Measurements from ENCODE around the gene ALOX12. TPM values are rescaled to one million over a fixed set of nuclear protein-coding genes. Genes with fewer than 3 reads are reported as not detected.
"Not testable (repeated sequence)": the region's sequence is repeated elsewhere in the genome, so short reads cannot be mapped to it uniquely, and the experiment has no call there.

ALOX12 gene
- total and polyA plus RNA-seq, 2 experiments from 2014 or later: 0.31 TPM; not detected in 1

DNA sequence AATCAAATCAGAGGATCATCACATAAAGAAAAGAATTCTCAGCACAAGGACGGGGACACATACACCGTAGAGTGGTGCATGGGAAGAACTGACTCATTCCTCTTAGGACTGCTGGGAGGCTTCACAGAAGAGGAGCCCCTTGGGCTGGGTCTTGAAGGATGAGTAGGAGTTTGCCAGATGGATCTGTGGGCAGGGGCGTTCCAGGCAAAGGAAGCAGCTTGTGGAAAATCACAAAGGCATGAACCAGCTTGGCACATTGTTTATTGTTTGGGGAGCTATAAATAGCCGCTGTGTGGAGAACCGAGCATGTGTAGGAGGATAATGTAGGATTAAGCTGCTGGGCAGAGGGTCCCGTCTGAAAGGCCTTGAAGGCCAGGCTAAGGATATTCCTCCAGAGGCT, 53.1 kb downstream of the ALOX12 start:
- no peak overlapping the region for H2AFZ ChIP-seq
- no peak overlapping the region for H3K27ac ChIP-seq
- H3K4me3 ChIP-seq: no peak overlapping the region
- no peak overlapping the region for H3K9ac ChIP-seq
- H3F3A ChIP-seq (ENCODE audit: insufficient read depth): peaks cover 7% of the 10 kb centered on the region; the same call in 1 of the 2 replicates
- H3K36me3 ChIP-seq (ENCODE audit: low read depth): no peaks in the 10 kb centered on the region
- H3K79me2 ChIP-seq (ENCODE audit: insufficient read depth): no peaks in the 10 kb centered on the region
- no peaks in the 10 kb centered on the region; the same call in 1 of the 2 replicates for H3K4me1 ChIP-seq (ENCODE audit: insufficient read depth)
- H3K4me2 ChIP-seq (ENCODE audit: unreplicated experiment): no peak overlapping the region
- peaks cover 3% of the 10 kb centered on the region for H3K27me3 ChIP-seq (replicated peaks; ENCODE audit: insufficient read depth)
- DNase-seq: no peak
- H3K9me2 ChIP-seq (ENCODE audit: insufficient read depth): no peaks in the 10 kb centered on the region
- H3K9me3 ChIP-seq (ENCODE audit: low read depth): no peaks in the 10 kb centered on the region
- TF ChIP-seq EZH2phosphoT487 (IDR thresholded peaks at IDR 0.05; ENCODE audit: insufficient read depth, low read depth) (no peak), EZH2 (IDR thresholded peaks at IDR 0.05; ENCODE audit: insufficient read depth, poor library complexity, severe bottlenecking) (no peak)
- in situ Hi-C loops (cut with MboI): no loop called here
- H4K20me1 ChIP-seq (ENCODE audit: insufficient read depth): no peaks in the 10 kb centered on the region
- 43 to 52% methylated on average over 6 of the region's 6 CpGs for WGBS, 2 experiments (ENCODE audit: low coverage in 1 of 2, low lambda C conversion rate in 2 of 2, missing lambda C conversion rate in 2 of 2)

DNA sequence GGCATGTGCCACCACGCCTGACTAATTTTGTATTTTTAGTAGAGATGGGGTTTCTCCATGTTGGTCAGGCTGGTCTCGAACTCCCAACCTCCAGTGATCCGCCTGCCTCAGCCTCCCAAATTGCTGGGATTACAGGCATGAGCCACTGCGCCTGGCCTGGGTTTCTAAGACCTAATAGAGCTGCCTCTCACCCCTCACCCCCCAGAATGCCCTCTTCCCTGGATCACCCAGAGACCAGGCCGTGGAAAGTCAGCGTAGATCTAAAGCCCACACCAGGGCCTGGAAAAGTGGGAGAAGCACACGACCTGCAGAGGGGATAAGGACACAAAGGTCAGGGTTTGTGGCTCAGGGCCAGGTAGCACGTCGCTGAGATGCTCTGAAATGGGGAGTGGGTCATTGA, 54.7 kb downstream of the ALOX12 start:
- H3K4me3 ChIP-seq; H4K20me1 ChIP-seq (ENCODE audit: insufficient read depth); H3K36me3 ChIP-seq (ENCODE audit: low read depth); H3K4me1 ChIP-seq (ENCODE audit: insufficient read depth); H3F3A ChIP-seq (ENCODE audit: insufficient read depth); H3K79me2 ChIP-seq (ENCODE audit: insufficient read depth); H3K27me3 ChIP-seq (replicated peaks; ENCODE audit: insufficient read depth); H3K9me2 ChIP-seq (ENCODE audit: insufficient read depth); H3K9me3 ChIP-seq (ENCODE audit: low read depth); H3K9ac ChIP-seq; H2AFZ ChIP-seq; H3K27ac ChIP-seq; H3K4me2 ChIP-seq (ENCODE audit: unreplicated experiment); DNase-seq: not testable (repeated sequence)
- in situ Hi-C loops (cut with MboI): loop anchor here (5.0 kb wide), 1 partner anchor 87 kb away; no protein-coding TSS in a partner anchor
- 60 to 64% methylated on average over 9 of the region's 9 CpGs for WGBS, 2 experiments (ENCODE audit: low coverage in 1 of 2, low lambda C conversion rate in 2 of 2, missing lambda C conversion rate in 2 of 2)

DNA sequence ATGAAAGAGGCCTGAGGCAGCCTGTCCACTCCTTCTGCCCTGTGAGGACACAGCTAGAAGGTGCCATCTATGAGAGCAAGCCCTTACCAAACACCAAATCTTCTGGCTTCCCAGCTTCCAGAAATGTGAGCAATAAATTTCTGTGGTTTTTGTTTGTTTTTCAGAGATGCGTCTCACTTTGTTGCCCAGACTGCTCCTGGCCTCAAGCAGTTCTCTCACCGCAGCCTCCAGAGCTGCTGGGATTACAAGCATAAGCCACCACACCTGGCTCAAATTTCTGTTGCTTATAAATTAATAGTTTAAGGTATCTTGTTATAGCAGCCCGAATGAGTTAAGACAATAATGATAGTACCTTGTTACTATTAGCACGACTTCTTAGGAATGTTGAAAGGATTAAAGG, 60.5 kb downstream of the ALOX12 start:
- Histone ChIP-seq H2AFZ (no peak overlapping the region), H3K4me3 (no peak overlapping the region)
- 63 to 77% methylated on average over 4 of the region's 4 CpGs for WGBS, 2 experiments (ENCODE audit: low coverage in 1 of 2, low lambda C conversion rate in 2 of 2, missing lambda C conversion rate in 2 of 2)

DNA sequence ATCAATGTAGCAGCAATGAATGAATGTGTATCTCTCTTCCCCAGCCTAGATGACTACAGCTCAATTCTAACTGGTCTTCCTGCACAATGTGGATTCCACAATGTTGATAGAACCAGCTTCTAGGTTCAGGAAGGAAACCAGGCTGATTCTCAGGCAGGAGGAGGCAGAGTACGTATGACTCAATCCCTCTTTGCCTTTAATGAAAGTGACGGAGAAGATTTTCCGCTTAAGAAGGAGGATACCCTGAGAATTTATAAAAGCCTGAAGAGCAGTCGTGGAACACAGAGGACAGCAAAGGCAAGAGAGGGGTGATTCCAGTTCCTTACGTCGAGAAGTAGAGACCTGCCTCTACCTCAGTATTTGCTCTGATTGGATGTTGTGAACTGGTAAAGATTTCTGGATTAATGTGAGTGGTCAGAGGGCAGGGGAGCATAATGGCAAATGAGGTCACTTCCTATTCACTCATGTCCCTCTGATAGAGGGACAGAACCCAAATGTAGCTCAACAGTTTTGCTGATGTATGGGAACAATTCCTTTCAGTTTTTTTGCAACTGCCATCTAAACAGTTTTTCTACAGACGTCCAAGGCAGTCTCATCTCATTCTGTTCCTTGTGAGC, 63.1 kb downstream of the ALOX12 start:
- no peaks in the 10 kb centered on the region for H4K20me1 ChIP-seq (ENCODE audit: insufficient read depth)

More for the DNA sequence above, 60.5 kb downstream of the ALOX12 start:
- Histone ChIP-seq H3K4me2 (ENCODE audit: unreplicated experiment) (no peak overlapping the region), H3K9ac (no peak overlapping the region), H3K27me3 (replicated peaks; ENCODE audit: insufficient read depth) (no peaks in the 10 kb centered on the region), H3K4me1 (ENCODE audit: insufficient read depth) (peaks cover 6% of the 10 kb centered on the region), H4K20me1 (ENCODE audit: insufficient read depth) (no peaks in the 10 kb centered on the region), H3K9me3 (ENCODE audit: low read depth) (no peaks in the 10 kb centered on the region), H3F3A (ENCODE audit: insufficient read depth) (no peaks in the 10 kb centered on the region; the same call in 1 of the 2 replicates), H3K36me3 (ENCODE audit: low read depth) (no peaks in the 10 kb centered on the region), H3K9me2 (ENCODE audit: insufficient read depth) (no peaks in the 10 kb centered on the region), H3K27ac (no peak overlapping the region), H3K79me2 (ENCODE audit: insufficient read depth) (no peaks in the 10 kb centered on the region)
- TF ChIP-seq EZH2 (IDR thresholded peaks at IDR 0.05; ENCODE audit: insufficient read depth, poor library complexity, severe bottlenecking) (no peak), EZH2phosphoT487 (IDR thresholded peaks at IDR 0.05; ENCODE audit: insufficient read depth, low read depth) (no peak)
- peak; percentile 45 for DNase-seq
- in situ Hi-C loops (cut with MboI): no loop called here

More for the DNA sequence above, 63.1 kb downstream of the ALOX12 start:
- H3K4me1 ChIP-seq (ENCODE audit: insufficient read depth): peaks cover 6% of the 10 kb centered on the region
- no peaks in the 10 kb centered on the region; the same call in 1 of the 2 replicates for H3F3A ChIP-seq (ENCODE audit: insufficient read depth)
- TF ChIP-seq EZH2phosphoT487 (IDR thresholded peaks at IDR 0.05; ENCODE audit: insufficient read depth, low read depth) (no peak), EZH2 (IDR thresholded peaks at IDR 0.05; ENCODE audit: insufficient read depth, poor library complexity, severe bottlenecking) (no peak)
- no peak overlapping the region for H3K27ac ChIP-seq
- DNase-seq: peak; percentile 34
- in situ Hi-C loops (cut with MboI): no loop called here
- no peak overlapping the region for H3K9ac ChIP-seq
- H3K4me2 ChIP-seq (ENCODE audit: unreplicated experiment): no peak overlapping the region
- H2AFZ ChIP-seq: no peak overlapping the region
- 0 out of 2 replicates have a peak, but pooled peaks cover 4% of the 10 kb centered on the region for H3K27me3 ChIP-seq (replicated peaks; ENCODE audit: insufficient read depth)
- H3K9me2 ChIP-seq (ENCODE audit: insufficient read depth): no peaks in the 10 kb centered on the region
- H3K9me3 ChIP-seq (ENCODE audit: low read depth): no peaks in the 10 kb centered on the region
- no peak overlapping the region for H3K4me3 ChIP-seq
- 57 to 58% methylated on average over 7 of the region's 7 CpGs for WGBS, 2 experiments (ENCODE audit: low coverage in 1 of 2, low lambda C conversion rate in 2 of 2, missing lambda C conversion rate in 2 of 2)
- H3K36me3 ChIP-seq (ENCODE audit: low read depth): no peaks in the 10 kb centered on the region
- no peaks in the 10 kb centered on the region for H3K79me2 ChIP-seq (ENCODE audit: insufficient read depth)

MicroRNA genes within 50 kb of the gene (microRNA counts, 767-probe panel; counts per million panel counts)
- 447 counts per million, percentile 86 among the panel's probes with 10 or more counts for microRNA hsa-miR-195-5p
- microRNA hsa-miR-497-5p: 447 counts per million, percentile 86 among the panel's probes with 10 or more counts

Small RNA genes lying within 50 kb of the gene (small RNA-seq; reads per million reads assigned to genes)
- not detected for gene AC120057.1 (ENCODE audit: low read depth, low replicate concordance)

Other genes with a start within 250 kb of the ALOX12 start
- gene XAF1, start 240.0 kb upstream of the ALOX12 start, total RNA-seq (2014; rRNA removed; shearing (Covaris generic)): 21.5 and 24.4 TPM in 2 replicates
- 19.2 and 22.0 TPM in 2 replicates for gene XAF1, start 240.0 kb upstream of the ALOX12 start, polyA plus RNA-seq (2016; fragmentation: Nextera tagmentation; extraction: Ambion mirVana)
- 1.1 TPM in 1 of 2 replicates, not detected in the other for gene FBXO39, start 219.8 kb upstream of the ALOX12 start, total RNA-seq (2014; rRNA removed; shearing (Covaris generic))
- gene FBXO39, start 219.8 kb upstream of the ALOX12 start, polyA plus RNA-seq (2016; fragmentation: Nextera tagmentation; extraction: Ambion mirVana): not detected in 2 replicates
- gene TEKT1, start 164.3 kb upstream of the ALOX12 start, total RNA-seq (2014; rRNA removed; shearing (Covaris generic)): not detected in 2 replicates
- not detected in 2 replicates for gene TEKT1, start 164.3 kb upstream of the ALOX12 start, polyA plus RNA-seq (2016; fragmentation: Nextera tagmentation; extraction: Ambion mirVana)
- gene RNASEK, start 16.6 kb downstream of the ALOX12 start, total RNA-seq (2014; rRNA removed; shearing (Covaris generic)): 130 and 211 TPM in 2 replicates
- gene RNASEK, start 16.6 kb downstream of the ALOX12 start, polyA plus RNA-seq (2016; fragmentation: Nextera tagmentation; extraction: Ambion mirVana): 623 and 652 TPM in 2 replicates
- gene BCL6B, start 27.0 kb downstream of the ALOX12 start, total RNA-seq (2014; rRNA removed; shearing (Covaris generic)): not detected in 2 replicates
- gene BCL6B, start 27.0 kb downstream of the ALOX12 start, polyA plus RNA-seq (2016; fragmentation: Nextera tagmentation; extraction: Ambion mirVana): not detected in 2 replicates
- 0.25 TPM in 1 of 2 replicates, not detected in the other for gene SLC16A13, start 40.0 kb downstream of the ALOX12 start, total RNA-seq (2014; rRNA removed; shearing (Covaris generic))
- 0.87 and 1.1 TPM in 2 replicates for gene SLC16A13, start 40.0 kb downstream of the ALOX12 start, polyA plus RNA-seq (2016; fragmentation: Nextera tagmentation; extraction: Ambion mirVana)
- gene SLC16A11, start 48.0 kb downstream of the ALOX12 start, total RNA-seq (2014; rRNA removed; shearing (Covaris generic)): not detected in 2 replicates
- 0.30 TPM in 1 of 2 replicates, not detected in the other for gene SLC16A11, start 48.0 kb downstream of the ALOX12 start, polyA plus RNA-seq (2016; fragmentation: Nextera tagmentation; extraction: Ambion mirVana)
- not detected in 2 replicates for gene CLEC10A, start 84.2 kb downstream of the ALOX12 start, total RNA-seq (2014; rRNA removed; shearing (Covaris generic))
- gene CLEC10A, start 84.2 kb downstream of the ALOX12 start, polyA plus RNA-seq (2016; fragmentation: Nextera tagmentation; extraction: Ambion mirVana): not detected in 2 replicates
- not detected in 2 replicates for gene ASGR2, start 118.8 kb downstream of the ALOX12 start, total RNA-seq (2014; rRNA removed; shearing (Covaris generic))
- not detected in 2 replicates for gene ASGR2, start 118.8 kb downstream of the ALOX12 start, polyA plus RNA-seq (2016; fragmentation: Nextera tagmentation; extraction: Ambion mirVana)
- 0.97 TPM in 1 of 2 replicates, not detected in the other for gene ASGR1, start 183.3 kb downstream of the ALOX12 start, total RNA-seq (2014; rRNA removed; shearing (Covaris generic))
- 0.63 and 0.75 TPM in 2 replicates for gene ASGR1, start 183.3 kb downstream of the ALOX12 start, polyA plus RNA-seq (2016; fragmentation: Nextera tagmentation; extraction: Ambion mirVana)
- 13.1 and 23.8 TPM in 2 replicates for gene DLG4, start 223.8 kb downstream of the ALOX12 start, total RNA-seq (2014; rRNA removed; shearing (Covaris generic))
- 1.3 and 1.9 TPM in 2 replicates for gene DLG4, start 223.8 kb downstream of the ALOX12 start, polyA plus RNA-seq (2016; fragmentation: Nextera tagmentation; extraction: Ambion mirVana)
- 453 and 600 TPM in 2 replicates for gene ACADVL, start 223.9 kb downstream of the ALOX12 start, total RNA-seq (2014; rRNA removed; shearing (Covaris generic))
- 386 and 441 TPM in 2 replicates for gene ACADVL, start 223.9 kb downstream of the ALOX12 start, polyA plus RNA-seq (2016; fragmentation: Nextera tagmentation; extraction: Ambion mirVana)
- 41.2 and 45.8 TPM in 2 replicates for gene DVL2, start 238.5 kb downstream of the ALOX12 start, total RNA-seq (2014; rRNA removed; shearing (Covaris generic))
- gene DVL2, start 238.5 kb downstream of the ALOX12 start, polyA plus RNA-seq (2016; fragmentation: Nextera tagmentation; extraction: Ambion mirVana): 18.9 and 19.5 TPM in 2 replicates
- 32.0 and 42.6 TPM in 2 replicates for gene PHF23, start 243.4 kb downstream of the ALOX12 start, total RNA-seq (2014; rRNA removed; shearing (Covaris generic))
- gene PHF23, start 243.4 kb downstream of the ALOX12 start, polyA plus RNA-seq (2016; fragmentation: Nextera tagmentation; extraction: Ambion mirVana): 40.7 and 45.6 TPM in 2 replicates
- 152 and 355 TPM in 2 replicates for gene GABARAP, start 246.4 kb downstream of the ALOX12 start, total RNA-seq (2014; rRNA removed; shearing (Covaris generic))
- gene GABARAP, start 246.4 kb downstream of the ALOX12 start, polyA plus RNA-seq (2016; fragmentation: Nextera tagmentation; extraction: Ambion mirVana): 845 and 847 TPM in 2 replicates

All from GM23248 (cell line).